ENCODE measurements around the gene PKD2L2.

PKD2L2 gene

DNA sequence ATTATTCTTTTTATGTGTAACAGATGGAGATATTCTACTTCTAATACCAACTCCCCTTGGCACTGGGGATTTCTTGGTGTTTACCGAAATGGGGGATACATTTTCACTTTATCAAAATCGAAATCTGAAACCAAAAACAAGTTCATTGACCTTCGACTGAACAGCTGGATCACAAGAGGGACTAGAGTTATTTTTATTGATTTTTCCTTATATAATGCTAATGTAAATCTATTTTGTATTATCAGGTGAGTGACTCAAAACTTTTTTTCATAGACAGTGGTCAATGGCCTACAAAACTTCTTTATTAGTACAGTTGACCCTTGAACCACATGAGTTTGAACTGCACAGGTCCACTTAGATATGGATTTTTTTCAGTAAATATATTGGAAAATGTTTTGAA, 10.2 kb downstream of the PKD2L2 start:
- TF ChIP-seq JUND (IDR thresholded peaks at IDR 0.05; ENCODE audit: low read depth): no peak
- DNase-seq (ENCODE audit: low read depth in 1 of 2, low spot score in 1 of 2): no peak
- in situ Hi-C loops (cut with HindIII; ENCODE audit: low pct_unique_long_range_greater_than_20kb, low sequenced_read_pairs): no loop called here

DNA sequence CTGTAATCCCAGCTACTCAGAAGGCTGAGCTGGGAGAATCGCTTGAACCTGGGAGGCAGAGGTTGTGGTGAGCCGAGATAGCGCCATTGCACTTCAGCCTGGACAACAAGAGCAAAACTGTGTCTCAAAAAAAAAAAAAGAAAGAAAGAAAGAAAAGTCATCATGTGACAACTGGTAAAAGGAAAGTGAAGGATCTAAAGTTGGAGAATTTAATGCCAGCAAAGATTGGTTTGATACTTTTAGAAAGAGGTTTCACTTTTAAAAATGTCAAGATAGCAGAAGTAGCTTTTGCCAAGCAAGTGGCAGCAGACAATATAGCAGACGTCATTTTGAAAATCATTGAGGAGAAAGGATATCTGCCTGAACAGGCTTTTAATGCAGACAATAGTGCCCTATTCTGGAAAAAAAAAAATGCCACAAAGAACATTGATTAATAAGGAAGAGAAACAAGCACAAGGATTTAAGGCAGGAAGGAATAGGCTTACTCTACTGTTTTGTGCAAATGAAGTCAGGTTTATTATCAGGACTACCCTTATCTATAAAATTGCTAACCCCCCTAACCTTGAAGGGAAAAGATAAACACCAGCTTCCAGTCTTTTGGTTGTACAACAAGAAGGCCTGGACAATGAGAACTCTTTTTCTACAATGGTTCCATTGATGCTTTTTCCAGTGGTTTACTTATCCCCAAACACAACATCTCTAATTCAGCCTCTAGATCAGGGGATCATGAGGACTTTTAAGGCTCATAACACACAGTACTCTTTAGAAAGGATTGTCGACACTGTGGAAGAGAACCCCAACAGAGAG, 12.0 kb downstream of the PKD2L2 start:
- DNase-seq (ENCODE audit: low read depth in 1 of 2, low spot score in 1 of 2): no peak
- in situ Hi-C loops (cut with HindIII; ENCODE audit: low pct_unique_long_range_greater_than_20kb, low sequenced_read_pairs): no loop called here
- TF ChIP-seq JUND (IDR thresholded peaks at IDR 0.05; ENCODE audit: low read depth): no peak

DNA sequence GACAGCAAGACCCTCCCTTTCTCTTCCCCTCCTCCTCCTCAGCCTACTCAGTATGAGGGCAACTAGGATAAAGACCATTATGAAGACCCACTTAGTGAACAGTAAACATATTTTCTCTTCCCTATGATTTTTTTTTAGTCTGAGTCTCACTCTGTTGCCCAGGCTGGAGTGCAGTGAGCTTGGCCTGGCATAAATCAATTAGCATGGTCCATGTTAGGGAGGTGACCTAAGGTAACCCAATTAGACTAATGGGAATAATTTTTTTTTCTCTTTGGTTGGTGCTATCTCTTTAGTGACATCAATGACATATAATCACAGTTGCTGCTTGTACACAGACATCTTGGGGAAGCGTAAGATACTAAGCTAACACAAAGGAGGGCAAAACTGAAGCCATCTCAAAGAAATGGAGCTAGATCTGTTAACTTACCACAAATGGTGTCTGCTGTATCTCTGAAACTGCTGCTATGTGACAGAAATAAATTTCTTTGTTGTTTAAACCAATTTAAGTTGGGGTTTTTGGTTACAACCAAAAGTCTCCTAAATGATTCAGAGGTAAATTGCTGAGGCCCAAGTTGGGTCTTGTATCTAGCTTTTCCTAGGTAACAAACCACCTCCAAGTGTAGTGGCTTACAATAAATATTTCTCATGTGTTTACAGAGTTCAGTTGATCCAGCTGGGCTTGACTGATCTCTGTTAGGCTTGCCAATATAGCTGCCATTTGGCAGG, 13.3 kb downstream of the PKD2L2 start:
- TF ChIP-seq JUND (IDR thresholded peaks at IDR 0.05; ENCODE audit: low read depth): no peak
- no peak for DNase-seq (ENCODE audit: low read depth in 1 of 2, low spot score in 1 of 2)
- in situ Hi-C loops (cut with HindIII; ENCODE audit: low pct_unique_long_range_greater_than_20kb, low sequenced_read_pairs): no loop called here

DNA sequence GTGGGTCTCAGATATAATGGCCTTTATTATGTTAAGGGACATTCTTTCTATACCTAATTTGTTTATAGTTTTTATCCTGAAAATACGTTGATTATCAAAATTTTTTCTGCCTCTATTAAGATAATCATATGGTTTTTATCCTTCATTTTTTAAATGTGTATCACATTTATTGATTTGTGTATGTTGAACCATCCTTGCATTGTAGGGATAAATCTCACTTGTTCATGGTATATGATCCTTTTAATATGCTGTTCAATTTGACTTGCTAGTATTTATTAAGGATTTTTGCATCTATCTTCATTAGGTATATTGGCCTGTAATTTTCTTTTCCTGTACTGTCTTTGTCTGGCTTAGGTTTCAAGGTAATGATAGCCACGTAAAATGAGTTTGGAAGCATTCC, 25.5 kb downstream of the PKD2L2 start:
- DNase-seq (ENCODE audit: low read depth in 1 of 2, low spot score in 1 of 2): no peak
- TF ChIP-seq JUND (IDR thresholded peaks at IDR 0.05; ENCODE audit: low read depth): no peak
- in situ Hi-C loops (cut with HindIII; ENCODE audit: low pct_unique_long_range_greater_than_20kb, low sequenced_read_pairs): no loop called here

DNA sequence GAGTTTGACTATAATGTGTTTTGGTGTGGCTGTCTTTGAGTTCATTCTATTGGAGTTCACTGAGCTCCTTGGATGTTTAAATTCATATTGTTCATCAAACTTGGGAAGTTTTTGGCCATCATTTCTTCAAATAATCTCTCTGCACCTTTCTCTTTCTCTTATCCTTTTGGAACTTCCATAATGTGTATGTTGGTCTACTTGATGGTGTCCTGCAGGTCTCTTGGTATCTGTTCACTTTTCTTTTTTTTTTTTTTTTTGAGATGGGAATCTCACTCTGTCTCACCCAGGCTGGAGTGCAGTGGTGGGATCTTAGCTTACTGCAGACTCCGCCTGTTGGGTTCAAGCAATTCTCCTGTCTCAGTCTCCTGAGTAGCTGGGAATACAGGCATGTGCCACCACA, 27.7 kb downstream of the PKD2L2 start:
- DNase-seq (ENCODE audit: low read depth in 1 of 2, low spot score in 1 of 2): no peak
- in situ Hi-C loops (cut with HindIII; ENCODE audit: low pct_unique_long_range_greater_than_20kb, low sequenced_read_pairs): no loop called here
- TF ChIP-seq JUND (IDR thresholded peaks at IDR 0.05; ENCODE audit: low read depth): no peak

DNA sequence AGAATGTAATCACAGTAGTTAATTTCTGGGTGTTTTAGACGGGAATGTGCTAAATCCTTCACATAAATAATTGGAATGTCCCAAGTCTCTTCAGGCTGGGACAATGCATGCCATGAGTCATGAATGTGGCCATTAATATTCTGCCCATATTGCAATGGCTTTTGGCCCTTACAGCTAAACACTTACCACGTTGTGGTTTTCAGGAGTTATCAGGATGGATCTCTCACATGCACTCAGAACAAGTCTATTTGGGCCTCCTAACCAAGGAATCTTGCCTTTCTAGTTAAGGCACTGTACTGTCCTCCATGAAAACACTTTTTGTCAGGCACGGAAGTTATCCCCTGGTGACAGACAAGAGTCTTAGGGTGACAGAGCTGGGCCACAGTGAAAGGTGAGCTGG, 32.7 kb downstream of the PKD2L2 start:
- TF ChIP-seq JUND (IDR thresholded peaks at IDR 0.05; ENCODE audit: low read depth): no peak
- in situ Hi-C loops (cut with HindIII; ENCODE audit: low pct_unique_long_range_greater_than_20kb, low sequenced_read_pairs): no loop called here
- peak in 1 of 2 experiments; percentile 79 for DNase-seq (ENCODE audit: low read depth in 1 of 2, low spot score in 1 of 2)

DNA sequence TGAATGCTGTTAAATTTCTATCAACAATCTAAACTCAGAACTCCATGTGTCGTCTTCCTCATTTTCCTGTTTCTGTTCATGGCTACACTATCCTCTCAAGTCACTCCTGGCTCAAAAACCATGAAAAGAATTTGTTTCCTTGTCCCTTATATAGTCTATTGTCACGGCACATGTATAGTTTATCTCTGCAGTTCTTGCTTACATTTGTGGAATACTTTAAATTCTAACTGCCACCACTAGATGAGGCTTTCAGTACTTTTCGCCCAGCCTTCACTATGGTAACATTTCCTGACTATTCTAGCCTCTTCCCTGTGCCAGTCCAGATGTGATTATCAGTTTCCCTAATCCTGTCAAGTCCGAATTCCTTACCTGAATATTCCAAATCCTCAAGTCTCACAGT, 34.6 kb downstream of the PKD2L2 start:
- no peak for TF ChIP-seq JUND (IDR thresholded peaks at IDR 0.05; ENCODE audit: low read depth)
- DNase-seq (ENCODE audit: low read depth in 1 of 2, low spot score in 1 of 2): peak in 1 of 2 experiments; percentile 26
- in situ Hi-C loops (cut with HindIII; ENCODE audit: low pct_unique_long_range_greater_than_20kb, low sequenced_read_pairs): no loop called here

DNA sequence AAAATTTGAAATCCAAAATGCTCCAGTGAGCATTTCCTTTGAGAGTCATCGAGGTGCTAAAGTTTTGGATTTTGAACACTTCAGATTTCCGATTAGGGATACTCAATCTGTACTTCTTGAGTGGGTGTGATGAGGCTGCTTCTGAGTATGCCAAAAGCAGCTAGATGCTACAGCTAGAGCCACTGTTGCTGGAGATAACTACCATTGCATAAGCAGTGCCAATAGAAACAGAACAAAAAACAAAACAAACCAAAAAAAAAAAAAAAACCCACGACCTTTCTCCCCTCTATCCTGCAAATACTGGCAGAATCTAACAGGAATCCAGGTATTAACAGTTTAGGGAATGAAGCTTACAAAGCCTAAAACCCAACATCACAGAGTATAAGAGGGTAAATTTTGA, 43.5 kb downstream of the PKD2L2 start:
- in situ Hi-C loops (cut with HindIII; ENCODE audit: low pct_unique_long_range_greater_than_20kb, low sequenced_read_pairs): no loop called here

DNA sequence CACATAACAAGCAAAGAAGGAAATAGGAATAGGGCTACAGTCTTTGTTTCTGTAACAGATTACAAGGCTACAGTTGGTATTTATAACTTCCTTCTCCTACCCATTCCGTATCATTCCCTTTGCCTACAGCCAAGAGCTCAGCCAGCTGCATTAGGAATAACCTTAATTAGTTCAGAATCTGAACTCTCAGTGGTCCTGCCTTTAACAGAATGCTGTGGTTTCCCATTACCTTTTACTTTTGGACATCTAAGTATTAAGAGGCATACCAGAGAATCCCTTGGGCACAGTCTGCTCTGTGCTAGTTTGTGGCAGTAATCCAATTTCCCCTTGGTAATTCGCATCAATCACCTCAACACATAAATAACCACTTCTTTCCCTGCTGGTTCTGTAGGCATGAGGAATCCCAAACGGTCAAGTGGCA, 44.2 kb downstream of the PKD2L2 start:
- in situ Hi-C loops (cut with HindIII; ENCODE audit: low pct_unique_long_range_greater_than_20kb, low sequenced_read_pairs): no loop called here
- no peak for DNase-seq (ENCODE audit: low read depth in 1 of 2, low spot score in 1 of 2)
- no peak for TF ChIP-seq JUND (IDR thresholded peaks at IDR 0.05; ENCODE audit: low read depth)

More for the DNA sequence above, 43.5 kb downstream of the PKD2L2 start:
- TF ChIP-seq JUND (IDR thresholded peaks at IDR 0.05; ENCODE audit: low read depth): no peak
- no peak for DNase-seq (ENCODE audit: low read depth in 1 of 2, low spot score in 1 of 2)

DNA sequence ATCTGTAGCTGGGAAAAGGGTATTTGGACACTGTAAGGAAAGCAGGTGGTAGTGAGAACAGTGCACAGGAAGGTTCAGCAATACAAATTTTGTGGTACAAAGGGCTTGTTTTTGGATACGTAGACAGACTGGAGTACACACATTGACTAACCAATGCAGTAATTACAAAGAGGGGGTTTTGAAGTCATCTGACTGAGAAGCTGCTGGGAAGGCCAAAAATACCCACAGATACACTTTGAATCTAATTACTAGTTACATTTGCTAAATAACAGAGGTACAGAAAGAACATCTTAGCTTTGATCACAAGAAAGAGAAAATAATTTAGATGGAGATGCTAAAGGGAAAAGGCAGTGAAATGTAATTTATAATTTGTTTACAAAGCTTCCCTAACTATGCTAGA, 45.9 kb downstream of the PKD2L2 start:
- in situ Hi-C loops (cut with HindIII; ENCODE audit: low pct_unique_long_range_greater_than_20kb, low sequenced_read_pairs): no loop called here
- TF ChIP-seq JUND (IDR thresholded peaks at IDR 0.05; ENCODE audit: low read depth): no peak
- no peak for DNase-seq (ENCODE audit: low read depth in 1 of 2, low spot score in 1 of 2)

DNA sequence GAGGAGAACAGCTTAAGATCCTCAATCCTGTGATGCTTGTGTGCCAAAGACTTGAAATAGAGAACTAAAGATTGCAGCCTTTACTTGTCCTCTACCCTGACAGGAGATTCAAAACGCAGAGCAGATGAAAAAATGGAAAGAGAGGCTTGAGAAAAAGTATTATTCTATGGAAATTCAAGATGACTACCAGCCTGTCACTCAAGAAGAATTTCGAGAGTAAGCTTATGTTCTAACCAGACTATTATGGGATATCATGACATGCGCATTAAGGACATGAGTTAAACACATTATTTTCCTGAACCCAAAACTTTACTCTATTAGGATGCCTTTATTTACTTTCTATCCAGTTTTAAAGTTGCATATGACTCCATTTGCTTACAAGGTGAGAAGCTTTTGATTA, 46.4 kb downstream of the PKD2L2 start:
- in situ Hi-C loops (cut with HindIII; ENCODE audit: low pct_unique_long_range_greater_than_20kb, low sequenced_read_pairs): no loop called here
- no peak for TF ChIP-seq JUND (IDR thresholded peaks at IDR 0.05; ENCODE audit: low read depth)
- DNase-seq (ENCODE audit: low read depth in 1 of 2, low spot score in 1 of 2): no peak

DNA sequence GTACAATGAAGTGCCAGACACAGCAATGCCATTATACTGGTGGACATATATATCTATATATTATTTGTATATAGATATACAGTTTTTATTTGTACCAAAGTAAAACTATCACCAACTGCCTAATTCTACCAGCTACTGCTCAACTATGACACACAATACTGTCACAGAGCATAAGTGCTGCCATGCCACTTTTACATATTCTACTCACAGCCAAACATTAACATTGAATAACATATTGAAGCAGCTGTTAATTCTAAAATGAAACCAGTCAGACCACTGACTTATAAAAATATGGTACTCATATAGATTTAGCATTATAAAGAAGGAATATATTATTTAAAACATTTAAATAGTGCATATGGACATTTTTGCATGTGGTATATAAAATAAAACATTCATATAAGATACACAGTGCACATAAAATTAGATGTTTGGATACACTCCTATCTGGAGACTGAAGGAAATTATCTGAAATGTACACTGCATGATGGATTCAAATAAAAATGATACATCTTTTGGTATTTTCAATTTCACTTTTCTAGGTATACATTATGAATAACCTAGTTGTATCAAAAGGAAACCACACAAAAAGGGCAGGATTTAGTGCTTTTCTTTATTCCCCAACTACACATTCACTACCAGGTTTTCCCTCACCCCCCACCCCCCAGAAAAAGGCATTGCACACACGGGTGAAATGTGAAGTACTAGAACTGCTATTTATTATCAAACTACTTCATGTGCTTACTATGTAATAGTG, 48.9 kb downstream of the PKD2L2 start:
- no peak for TF ChIP-seq JUND (IDR thresholded peaks at IDR 0.05; ENCODE audit: low read depth)
- in situ Hi-C loops (cut with HindIII; ENCODE audit: low pct_unique_long_range_greater_than_20kb, low sequenced_read_pairs): no loop called here
- no peak for DNase-seq (ENCODE audit: low read depth in 1 of 2, low spot score in 1 of 2)

DNA sequence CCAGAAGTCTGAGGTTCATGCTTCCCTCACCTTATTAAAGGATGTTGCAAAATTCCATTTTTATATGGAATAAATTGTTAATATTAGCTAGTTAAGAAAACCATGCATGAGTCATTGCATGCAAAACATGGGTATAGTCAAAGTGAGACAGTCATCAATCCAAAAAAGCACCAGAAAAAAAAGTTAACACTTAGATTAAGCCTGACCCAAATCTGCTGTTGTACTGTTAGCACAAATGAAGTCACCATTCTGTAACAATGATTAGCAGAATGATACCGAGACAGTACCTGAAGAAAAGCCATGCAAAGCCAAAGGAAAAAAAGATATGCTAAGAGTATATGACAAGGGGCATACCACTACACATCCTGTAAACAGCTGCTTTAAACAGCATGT, 49.5 kb downstream of the PKD2L2 start:
- no peak for TF ChIP-seq JUND (IDR thresholded peaks at IDR 0.05; ENCODE audit: low read depth)
- no peak for DNase-seq (ENCODE audit: low read depth in 1 of 2, low spot score in 1 of 2)
- in situ Hi-C loops (cut with HindIII; ENCODE audit: low pct_unique_long_range_greater_than_20kb, low sequenced_read_pairs): no loop called here
